Thyroid gland (tissue), 4 donors: ENCODE results near the gene LEUTX.

ENCODE experiments used
- POLR2A ChIP-seq, 2 donors: fragments of 450-650 bp; IDR thresholded peaks; one replicate each; pipeline ENCODE4 v1.6.1; 2017; ENCODE audit warnings: antibody characterized with exemption in 2 of 2, mild to moderate bottlenecking in 2 of 2, moderate library complexity in 1 of 2
- TF ChIP-seq, protein P1 (sequence below), 6 experiments: fragments of 200-600 bp in 3 of 6; fragments of 450-650 bp in 3 of 6; sonication (generic) in 3 of 6; IDR thresholded peaks; one replicate each; pipeline ENCODE4 v1.5.1; 2016 to 2019; ENCODE audit warnings: antibody characterized with exemption in 6 of 6, mild to moderate bottlenecking in 2 of 6, inconsistent platforms in 1 of 6, moderate library complexity in 1 of 6

DNA sequence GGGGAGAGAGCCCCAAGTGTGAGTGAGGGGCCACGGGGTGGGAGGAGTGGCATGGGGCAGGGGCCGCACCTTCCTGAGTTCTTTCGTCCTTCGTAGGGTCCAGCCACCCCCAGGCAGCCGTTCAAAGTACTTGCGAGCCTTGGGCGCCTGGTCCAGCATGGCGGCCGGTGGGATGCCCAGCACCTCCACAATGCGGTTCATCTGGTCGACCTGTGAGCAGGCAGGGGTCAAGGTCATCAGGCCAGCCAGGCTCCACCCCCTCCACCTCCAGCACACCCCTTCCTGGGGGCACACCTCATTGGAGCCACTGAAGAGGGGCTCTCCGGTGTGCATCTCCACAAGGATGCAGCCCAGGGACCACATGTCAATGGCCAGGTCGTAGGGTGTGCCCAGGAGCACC is 48.6 kb downstream of the LEUTX start:
- TF ChIP-seq, protein P1, sequence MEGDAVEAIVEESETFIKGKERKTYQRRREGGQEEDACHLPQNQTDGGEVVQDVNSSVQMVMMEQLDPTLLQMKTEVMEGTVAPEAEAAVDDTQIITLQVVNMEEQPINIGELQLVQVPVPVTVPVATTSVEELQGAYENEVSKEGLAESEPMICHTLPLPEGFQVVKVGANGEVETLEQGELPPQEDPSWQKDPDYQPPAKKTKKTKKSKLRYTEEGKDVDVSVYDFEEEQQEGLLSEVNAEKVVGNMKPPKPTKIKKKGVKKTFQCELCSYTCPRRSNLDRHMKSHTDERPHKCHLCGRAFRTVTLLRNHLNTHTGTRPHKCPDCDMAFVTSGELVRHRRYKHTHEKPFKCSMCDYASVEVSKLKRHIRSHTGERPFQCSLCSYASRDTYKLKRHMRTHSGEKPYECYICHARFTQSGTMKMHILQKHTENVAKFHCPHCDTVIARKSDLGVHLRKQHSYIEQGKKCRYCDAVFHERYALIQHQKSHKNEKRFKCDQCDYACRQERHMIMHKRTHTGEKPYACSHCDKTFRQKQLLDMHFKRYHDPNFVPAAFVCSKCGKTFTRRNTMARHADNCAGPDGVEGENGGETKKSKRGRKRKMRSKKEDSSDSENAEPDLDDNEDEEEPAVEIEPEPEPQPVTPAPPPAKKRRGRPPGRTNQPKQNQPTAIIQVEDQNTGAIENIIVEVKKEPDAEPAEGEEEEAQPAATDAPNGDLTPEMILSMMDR (IDR thresholded peaks at IDR 0.05) = no peak
- no peak for TF ChIP-seq POLR2A (IDR thresholded peaks at IDR 0.05)
